HK-2 (cell line): Measurements from ENCODE around the gene EFCAB13.
A peak's percentile ranks its signal among the peaks of the same experiment; 100 is the strongest.
"Not testable (repeated sequence)": the region's sequence is repeated elsewhere in the genome, so short reads cannot be mapped to it uniquely, and the experiment has no call there.

Source experiments
- DNase-seq: peaks from one replicate; pipeline ENCODE4 v3.0.0-alpha.2; 2018; ENCODE audit not compliant: unreplicated experiment

EFCAB13 gene

GRCh38 chr17:47423406-47424295, 99.9 kb downstream of the EFCAB13 start:
- no peak for DNase-seq

GRCh38 chr17:47425233-47425632, 101.5 kb downstream of the EFCAB13 start:
- not testable (repeated sequence) for DNase-seq

- not testable (repeated sequence) for DNase-seq
Measured at GRCh38 chr17:47425887-47426635, 102.3 kb downstream of the EFCAB13 start.

- DNase-seq, result no peak
Measured at GRCh38 chr17:47427985-47428384, 104.2 kb downstream of the EFCAB13 start.

DNA sequence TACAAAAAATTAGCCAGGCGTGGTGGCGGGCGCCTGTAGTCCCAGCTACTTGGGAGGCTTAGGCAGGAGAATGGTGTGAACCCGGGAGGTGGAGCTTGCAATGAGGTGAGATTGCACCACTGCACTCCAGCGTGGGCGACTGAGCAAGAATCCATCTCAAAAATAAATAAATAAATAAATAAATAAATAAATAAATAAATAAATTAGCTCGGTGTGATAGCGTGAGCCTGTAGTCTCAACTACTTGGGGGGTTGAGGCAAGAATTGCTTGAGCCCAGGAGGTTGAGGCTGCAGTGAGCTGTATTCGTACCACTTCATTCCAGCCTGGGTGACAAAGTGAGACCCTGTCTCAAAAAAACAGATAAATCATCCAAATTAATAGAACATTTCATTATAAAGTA, 108.5 kb downstream of the EFCAB13 start:
- not testable (repeated sequence) for DNase-seq

GRCh38 chr17:47465165-47465564, 141.4 kb downstream of the EFCAB13 start:
- no peak for DNase-seq

DNA sequence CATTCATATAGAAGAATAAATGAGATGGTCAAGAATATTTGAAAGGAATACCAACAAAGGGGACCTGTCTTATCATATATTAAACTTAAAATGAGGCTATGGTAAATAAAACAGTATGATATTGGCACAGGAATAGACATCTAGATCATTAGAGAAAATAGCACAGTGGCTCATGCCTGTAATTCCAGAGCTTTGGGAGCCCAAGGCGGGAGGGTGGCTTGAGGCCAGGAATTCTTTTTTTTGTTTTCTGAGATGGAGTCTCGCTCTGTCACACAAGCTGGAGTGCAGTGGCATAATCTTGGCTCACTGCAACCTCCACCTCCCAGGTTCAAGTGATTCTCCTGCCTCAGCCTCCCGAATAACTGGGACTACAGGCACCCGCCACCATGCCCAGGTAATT, 143.2 kb downstream of the EFCAB13 start:
- not testable (repeated sequence) for DNase-seq

DNA sequence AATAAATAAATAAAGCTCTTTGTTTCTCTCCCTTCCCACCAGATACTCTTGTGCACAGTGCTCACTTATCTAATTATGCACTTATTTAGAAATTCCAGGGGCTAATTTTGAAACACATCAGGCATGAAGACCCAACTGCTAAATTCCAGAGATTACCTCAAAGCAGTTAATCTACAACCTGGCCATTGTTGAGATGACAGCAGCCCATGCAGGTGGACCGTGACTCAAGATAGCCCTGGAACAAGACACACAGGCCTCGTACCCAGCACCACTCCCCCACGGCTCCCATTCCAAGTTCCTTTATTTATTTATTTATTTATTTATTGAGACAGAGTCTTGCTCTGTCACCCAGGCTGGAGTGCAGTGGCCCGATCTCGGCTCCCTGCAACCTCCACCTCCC, 147.1 kb downstream of the EFCAB13 start:
- DNase-seq, result peak; percentile 29

- not testable (repeated sequence) for DNase-seq
Measured at GRCh38 chr17:47472073-47472472, 148.3 kb downstream of the EFCAB13 start.
